ENCODE data around the gene TEX22. TPM values are rescaled to one million over a fixed set of nuclear protein-coding genes. Genes with fewer than 3 reads are reported as not detected.

The TEX22 gene, protein sequence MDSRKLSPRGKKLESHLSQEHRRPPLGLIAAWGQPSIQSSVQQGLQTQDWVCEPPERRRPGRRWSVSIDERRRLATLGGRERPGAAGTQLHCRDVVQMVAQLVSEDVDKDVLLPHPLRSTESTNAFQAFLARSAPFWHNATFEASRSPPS
- 1 to 10 TPM in 4 of 5 donors, under 1 TPM in 1; 0.93 to 9.0 (median 6.0) TPM for total RNA-seq
- 1.1 TPM for total RNA-seq (2013)
- total RNA-seq, result 0.88 to 7.0 (median 2.8) reads per million in 29 experiments

DNA sequence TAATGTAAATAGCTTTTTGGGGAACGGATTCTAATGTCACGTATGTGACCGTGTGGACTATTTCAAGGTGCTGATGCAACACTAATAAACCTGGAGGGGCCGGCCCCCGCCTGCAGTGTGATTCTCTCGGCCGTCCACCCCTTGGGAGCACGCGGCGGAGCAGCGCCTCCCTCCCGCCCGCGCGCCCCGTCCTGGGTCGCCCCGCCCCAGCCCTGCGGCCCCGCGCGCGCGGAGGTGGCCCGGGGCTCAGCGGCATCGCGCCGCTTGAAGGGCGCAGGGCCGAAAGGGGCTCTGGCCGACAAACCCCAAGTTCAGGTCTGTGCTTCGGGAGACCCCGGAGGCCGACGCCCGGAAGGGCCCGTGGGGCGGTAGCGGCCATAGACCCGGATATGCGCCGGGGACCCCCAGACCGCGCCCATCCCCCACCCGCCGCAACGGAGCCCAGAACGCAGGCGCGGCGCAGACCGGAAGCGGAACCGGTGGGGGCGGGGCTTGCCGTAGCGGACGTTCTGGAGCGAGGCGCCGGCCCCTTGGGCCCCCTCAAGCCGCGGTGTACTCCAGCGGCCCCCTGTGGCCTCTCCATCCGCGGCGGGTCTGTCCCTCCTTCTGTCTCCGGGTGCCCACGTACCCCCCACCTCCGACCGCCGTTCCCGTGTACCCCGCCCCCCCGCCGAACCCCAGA is at the start of gene TEX22:
Gene TEX22, plus strand, starts transcription at position 495 of the 682 bp plus-strand sequence. CDS start 803 bp downstream, outside the sequence.
- peak within 1 kb of the TSS; percentile 82 to 89 for H3K27ac Mint-ChIP-seq
- under 1% methylated on average over 72 of the region's 77 CpGs for WGBS (ENCODE audit: insufficient coverage)
- H3K4me3 ChIP-seq (ENCODE audit: control insufficient read depth in 1 of 2, extremely low read depth in 1 of 2, low read length in 1 of 2), result peak within 1 kb of the TSS; percentile 71 to 74
- peaks cover 8 to 25% of the 10 kb centered on the region in 2 experiments for H3K4me1 ChIP-seq (ENCODE audit: control insufficient read depth in 1 of 2, extremely low read depth in 1 of 2, insufficient read depth in 2 of 2, low read length in 2 of 2)
- peak; percentile 51 to 92 (median 80) for DNase-seq
- no peaks in the 10 kb centered on the region for H3K27me3 Mint-ChIP-seq
- peaks cover 19 to 26% (median 19%) of the 10 kb centered on the region in 3 donors for H3K4me1 Mint-ChIP-seq
- peaks cover 0 to 10% of the 10 kb centered on the region in 2 donors for H3K36me3 ChIP-seq (ENCODE audit: control insufficient read depth in 2 of 2, extremely low read depth in 1 of 2, insufficient read depth in 1 of 2, low read length in 1 of 2)
- ATAC-seq (replicated peaks in 1 of 4), result peak; percentile 87 to 91 (median 89)
- H3K27ac ChIP-seq (ENCODE audit: low read length), result peak within 1 kb of the TSS; percentile 72
- H3K9me3 Mint-ChIP-seq, result peaks cover 2 to 14% (median 11%) of the 10 kb centered on the region in 3 donors
- POLR2A ChIA-PET, result interaction anchor here in 1 of 2 donors (1.0 kb wide), 1 partner anchor 93 kb away, joined by 11 read pairs; no protein-coding TSS in a partner anchor
- CTCF ChIA-PET, result no interaction called here
- H3K36me3 Mint-ChIP-seq, result peaks cover 15% of the 10 kb centered on the region
- no peaks in the 10 kb centered on the region for H3K9me3 ChIP-seq
- H3K4me3 Mint-ChIP-seq, result peak within 1 kb of the TSS; percentile 74 to 81 (median 80)
- no peaks in the 10 kb centered on the region for H3K27me3 ChIP-seq (replicated peaks in 1 of 2; ENCODE audit: control insufficient read depth in 2 of 2, extremely low read depth in 1 of 2, insufficient read depth in 2 of 2, low read length in 1 of 2)

DNA sequence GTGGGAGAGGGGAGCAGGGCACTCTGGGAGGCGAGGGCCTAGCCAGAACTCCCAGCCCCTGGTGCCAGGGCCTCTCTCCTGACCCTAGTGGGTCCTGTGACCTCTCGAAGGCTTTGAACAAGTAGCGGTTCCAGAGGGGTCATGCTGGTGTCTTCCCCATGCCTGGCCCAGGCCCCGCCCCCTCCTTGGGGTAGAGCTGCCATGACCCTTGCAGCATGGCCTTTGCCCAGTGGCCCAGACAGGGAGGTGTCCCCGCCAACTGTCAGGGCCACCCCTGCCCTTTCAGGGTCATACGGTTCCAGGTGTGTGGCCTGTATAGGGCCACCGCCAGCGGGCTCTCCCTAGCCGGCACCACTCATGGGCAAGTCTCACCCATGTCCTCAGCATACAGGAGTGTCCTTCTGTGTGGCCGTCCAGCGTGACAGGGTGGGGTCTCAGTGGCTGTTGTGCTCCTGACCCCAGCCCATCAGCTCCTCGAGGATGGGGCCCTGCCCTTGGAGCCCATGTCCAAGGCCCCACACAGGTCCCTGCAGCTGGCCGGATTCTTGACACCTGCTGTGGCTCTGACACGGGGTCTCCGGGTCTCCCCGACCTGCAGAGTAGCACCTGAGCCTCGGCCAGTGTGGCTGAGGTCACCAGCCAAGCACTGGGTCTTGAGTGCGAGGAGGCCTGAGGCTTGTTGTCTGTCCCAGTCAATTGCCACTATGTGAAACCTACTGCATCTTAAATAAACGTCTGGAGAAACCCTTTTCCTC is 49.2 kb upstream of the TEX22 start:
- CTCF ChIA-PET, result no interaction called here

DNA sequence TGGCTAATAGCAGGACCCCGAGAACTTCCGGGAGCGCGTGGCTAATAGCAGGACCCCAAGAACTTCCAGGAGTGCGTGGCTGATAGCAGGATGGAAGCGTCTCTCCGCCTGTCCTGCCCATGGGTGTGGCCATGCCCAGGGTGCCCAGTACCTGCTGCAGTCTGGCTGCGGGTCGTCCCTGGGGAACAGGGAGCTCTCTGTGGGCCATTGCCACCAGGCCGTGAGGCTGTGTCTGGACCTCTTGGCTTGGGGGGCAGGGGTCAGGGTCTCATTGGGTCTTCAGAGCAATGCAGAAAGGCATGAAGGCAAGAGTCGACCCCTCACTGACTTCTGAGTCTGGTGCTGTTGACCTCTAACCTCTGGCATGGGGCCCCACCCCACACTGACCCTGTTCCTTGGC is 48.3 kb upstream of the TEX22 start:
- WGBS (ENCODE audit: insufficient coverage), result 87% methylated on average over 11 of the region's 11 CpGs
- Mint-ChIP-seq H3K27me3 (no peaks in the 10 kb centered on the region), H3K4me1 (peaks cover 0 to 3% (median 3%) of the 10 kb centered on the region in 3 donors), H3K4me3 (no peak overlapping the region), H3K36me3 (peaks cover 3% of the 10 kb centered on the region), H3K9me3 (peaks cover 0 to 5% (median 0%) of the 10 kb centered on the region in 3 donors), H3K27ac (no peak overlapping the region)
- peaks cover 0 to 5% of the 10 kb centered on the region in 2 experiments for H3K4me1 ChIP-seq (ENCODE audit: control insufficient read depth in 1 of 2, extremely low read depth in 1 of 2, insufficient read depth in 2 of 2, low read length in 2 of 2)
- peaks cover 2 to 10% of the 10 kb centered on the region in 2 donors for H3K36me3 ChIP-seq (ENCODE audit: control insufficient read depth in 2 of 2, extremely low read depth in 1 of 2, insufficient read depth in 1 of 2, low read length in 1 of 2)
- no peak overlapping the region for H3K4me3 ChIP-seq (ENCODE audit: control insufficient read depth in 1 of 2, extremely low read depth in 1 of 2, low read length in 1 of 2)
- no peaks in the 10 kb centered on the region for H3K27me3 ChIP-seq (replicated peaks in 1 of 2; ENCODE audit: control insufficient read depth in 2 of 2, extremely low read depth in 1 of 2, insufficient read depth in 2 of 2, low read length in 1 of 2)
- no peak overlapping the region for H3K27ac ChIP-seq (ENCODE audit: low read length)
- CTCF ChIA-PET, result no interaction called here
- DNase-seq, result no peak
- POLR2A ChIA-PET, result interaction anchor here in 1 of 2 donors (0.6 kb wide), 1 partner anchor 155 kb away, joined by 5 read pairs; no protein-coding TSS in a partner anchor
- no peak for ATAC-seq (replicated peaks in 1 of 4)
- no peaks in the 10 kb centered on the region for H3K9me3 ChIP-seq

More for the DNA sequence above, 49.2 kb upstream of the TEX22 start:
- Histone ChIP-seq H3K9me3 (no peaks in the 10 kb centered on the region), H3K27ac (ENCODE audit: low read length) (no peak overlapping the region), H3K4me1 (ENCODE audit: control insufficient read depth in 1 of 2, extremely low read depth in 1 of 2, insufficient read depth in 2 of 2, low read length in 2 of 2) (peaks cover 0 to 5% of the 10 kb centered on the region in 2 experiments), H3K36me3 (ENCODE audit: control insufficient read depth in 2 of 2, extremely low read depth in 1 of 2, insufficient read depth in 1 of 2, low read length in 1 of 2) (peaks cover 0 to 10% of the 10 kb centered on the region in 2 donors), H3K4me3 (ENCODE audit: control insufficient read depth in 1 of 2, extremely low read depth in 1 of 2, low read length in 1 of 2) (no peak overlapping the region), H3K27me3 (replicated peaks in 1 of 2; ENCODE audit: control insufficient read depth in 2 of 2, extremely low read depth in 1 of 2, insufficient read depth in 2 of 2, low read length in 1 of 2) (no peaks in the 10 kb centered on the region)
- DNase-seq (no peak), ATAC-seq (replicated peaks in 1 of 4) (no peak)
- Mint-ChIP-seq H3K4me3 (no peak overlapping the region), H3K36me3 (peaks cover 3% of the 10 kb centered on the region), H3K27ac (no peak overlapping the region), H3K4me1 (peaks cover 0 to 3% (median 3%) of the 10 kb centered on the region in 3 donors), H3K27me3 (no peaks in the 10 kb centered on the region), H3K9me3 (peaks cover 0 to 5% (median 0%) of the 10 kb centered on the region in 3 donors)
- WGBS (ENCODE audit: insufficient coverage), result 90% methylated on average over 19 of the region's 19 CpGs
- POLR2A ChIA-PET, result interaction anchor here in 1 of 2 donors (0.6 kb wide), 1 partner anchor 154 kb away, joined by 5 read pairs; no protein-coding TSS in a partner anchor

DNA sequence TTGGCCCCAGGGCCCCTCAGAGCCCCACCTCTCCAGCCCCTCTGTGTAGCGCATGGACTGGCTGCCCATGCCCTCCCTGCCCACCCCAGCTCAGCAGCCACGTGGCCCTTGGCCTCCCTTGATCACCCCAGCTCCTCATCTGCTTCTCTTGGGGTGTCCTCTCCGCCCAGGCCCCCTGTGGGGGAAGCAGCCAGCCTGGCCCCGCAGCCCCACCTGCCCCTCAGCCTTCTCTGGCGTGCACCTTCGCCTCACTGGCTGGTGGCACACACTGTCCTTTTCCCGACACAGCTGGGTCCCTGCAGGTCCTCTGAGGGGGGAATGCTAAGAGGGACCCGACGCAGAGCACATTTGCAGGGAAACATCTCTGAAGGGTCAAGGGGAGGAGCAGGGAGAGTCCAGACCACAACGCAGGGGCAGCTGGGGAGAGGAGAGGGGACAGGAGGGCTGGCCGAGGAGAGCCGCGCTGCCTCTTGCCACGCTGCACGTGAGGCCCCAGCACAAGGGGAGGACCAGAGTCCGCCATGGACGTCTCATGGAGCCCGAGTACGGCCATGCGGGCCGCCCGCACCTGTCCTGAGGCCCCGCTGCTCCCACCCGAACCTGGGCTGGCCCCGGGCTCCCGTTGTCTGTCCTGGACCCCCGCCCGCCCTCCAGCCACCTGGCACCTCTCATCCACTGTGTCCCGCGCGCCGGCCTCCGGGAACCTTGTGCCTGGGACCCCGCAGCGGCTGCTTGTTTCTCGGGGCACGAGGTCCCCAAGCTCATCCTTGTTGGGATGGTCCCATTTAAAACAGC is 47.7 kb upstream of the TEX22 start:
- no peak overlapping the region for H3K4me3 ChIP-seq (ENCODE audit: control insufficient read depth in 1 of 2, extremely low read depth in 1 of 2, low read length in 1 of 2)
- peaks cover 0 to 3% (median 3%) of the 10 kb centered on the region in 3 donors for H3K4me1 Mint-ChIP-seq
- no peaks in the 10 kb centered on the region for H3K27me3 ChIP-seq (replicated peaks in 1 of 2; ENCODE audit: control insufficient read depth in 2 of 2, extremely low read depth in 1 of 2, insufficient read depth in 2 of 2, low read length in 1 of 2)
- WGBS (ENCODE audit: insufficient coverage), result 94% methylated on average over 32 of the region's 37 CpGs
- DNase-seq (no peak), ATAC-seq (replicated peaks in 1 of 4) (no peak)
- no peaks in the 10 kb centered on the region for H3K27me3 Mint-ChIP-seq
- H3K36me3 Mint-ChIP-seq, result no peaks in the 10 kb centered on the region
- no peak overlapping the region for H3K4me3 Mint-ChIP-seq
- H3K9me3 Mint-ChIP-seq, result peaks cover 0 to 2% (median 0%) of the 10 kb centered on the region in 3 donors
- peaks cover 0 to 5% of the 10 kb centered on the region in 2 experiments for H3K4me1 ChIP-seq (ENCODE audit: control insufficient read depth in 1 of 2, extremely low read depth in 1 of 2, insufficient read depth in 2 of 2, low read length in 2 of 2)
- POLR2A ChIA-PET, result no interaction called here
- H3K36me3 ChIP-seq (ENCODE audit: control insufficient read depth in 2 of 2, extremely low read depth in 1 of 2, insufficient read depth in 1 of 2, low read length in 1 of 2), result peaks cover 8 to 13% of the 10 kb centered on the region in 2 donors
- CTCF ChIA-PET, result no interaction called here
- H3K9me3 ChIP-seq, result no peaks in the 10 kb centered on the region
- H3K27ac Mint-ChIP-seq, result no peak overlapping the region
- H3K27ac ChIP-seq (ENCODE audit: low read length), result no peak overlapping the region

DNA sequence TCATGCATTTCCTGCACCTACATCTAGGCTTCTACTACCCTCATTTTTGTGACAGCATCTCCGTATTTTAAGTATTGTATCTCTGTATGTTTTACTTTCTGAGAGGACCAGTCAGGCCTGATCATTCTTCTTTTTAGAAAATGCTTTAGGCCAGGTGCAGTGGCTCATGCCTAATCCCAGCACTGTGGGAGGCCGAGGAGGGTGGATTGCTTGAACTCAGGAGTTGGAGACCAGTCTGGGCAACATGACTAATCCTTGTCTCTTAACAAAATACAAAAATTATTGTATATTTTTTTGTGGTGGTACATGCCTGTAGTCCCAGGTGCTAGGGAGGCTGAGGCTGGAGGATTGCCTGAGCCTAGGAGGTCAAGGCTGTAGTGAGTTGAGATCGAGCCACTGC is 46.9 kb upstream of the TEX22 start:
- Histone ChIP-seq H3K27ac (ENCODE audit: low read length) (no peak overlapping the region), H3K27me3 (replicated peaks in 1 of 2; ENCODE audit: control insufficient read depth in 2 of 2, extremely low read depth in 1 of 2, insufficient read depth in 2 of 2, low read length in 1 of 2) (no peaks in the 10 kb centered on the region), H3K9me3 (no peaks in the 10 kb centered on the region), H3K4me1 (ENCODE audit: control insufficient read depth in 1 of 2, extremely low read depth in 1 of 2, insufficient read depth in 2 of 2, low read length in 2 of 2) (peaks cover 0 to 5% of the 10 kb centered on the region in 2 experiments), H3K4me3 (ENCODE audit: control insufficient read depth in 1 of 2, extremely low read depth in 1 of 2, low read length in 1 of 2) (no peak overlapping the region), H3K36me3 (ENCODE audit: control insufficient read depth in 2 of 2, extremely low read depth in 1 of 2, insufficient read depth in 1 of 2, low read length in 1 of 2) (peaks cover 8 to 13% of the 10 kb centered on the region in 2 donors)
- no peaks in the 10 kb centered on the region for H3K9me3 Mint-ChIP-seq
- CTCF ChIA-PET, result interaction anchor here in 1 of 2 donors (0.8 to 1.4 kb wide), 3 partner anchors 19 to 257 kb away, joined by 3 read pairs; no protein-coding TSS in a partner anchor
- H3K4me3 Mint-ChIP-seq, result no peak overlapping the region
- no peak for ATAC-seq (replicated peaks in 1 of 4)
- POLR2A ChIA-PET, result no interaction called here
- H3K27me3 Mint-ChIP-seq, result no peaks in the 10 kb centered on the region
- H3K4me1 Mint-ChIP-seq, result peaks cover 0 to 3% (median 3%) of the 10 kb centered on the region in 3 donors
- H3K36me3 Mint-ChIP-seq, result no peaks in the 10 kb centered on the region
- no peak for DNase-seq
- no peak overlapping the region for H3K27ac Mint-ChIP-seq
- no CpG with 5 or more reads among the region's 3 CpGs for WGBS (ENCODE audit: insufficient coverage)
